ENCODE data around the gene GSTP1. TPM values are rescaled to one million over a fixed set of nuclear protein-coding genes. Genes with fewer than 3 reads are reported as not detected.
A peak's percentile ranks its signal among the peaks of the same experiment; 100 is the strongest.

GSTP1 gene
- total and polyA plus RNA-seq, 4 donors = 371 to 782 (median 495) TPM

- WGBS, 2 donors = 45 to 51% methylated on average over 9 of the region's 9 CpGs
- H3K4me1 ChIP-seq (ENCODE audit: control insufficient read depth in 1 of 2, insufficient read depth in 2 of 2, low read length in 2 of 2) = no peaks in the 10 kb centered on the region
- H3K27me3 ChIP-seq (ENCODE audit: control insufficient read depth in 1 of 2, insufficient read depth in 2 of 2, low read length in 1 of 2) = no peaks in the 10 kb centered on the region
- intact Hi-C loops (cut with DNase I) = no loop called here
- no peaks in the 10 kb centered on the region for H3K36me3 ChIP-seq (ENCODE audit: control insufficient read depth in 1 of 2, insufficient read depth in 2 of 2, low read length in 1 of 2)
- H3K4me3 ChIP-seq (ENCODE audit: low read length in 2 of 2) = peak overlapping the region; percentile 52 to 80
- no peak for ATAC-seq (ENCODE audit: low FRiP score)
- no peak for DNase-seq
- no peak overlapping the region for H3K27ac ChIP-seq (ENCODE audit: low read depth in 1 of 2, low read length in 2 of 2)
- no peaks in the 10 kb centered on the region for H3K9me3 ChIP-seq (ENCODE audit: control insufficient read depth, low read length)
These were observed 23.9 kb downstream of the GSTP1 start for GRCh38 chr11:67607507-67607906.

GRCh38 chr11:67608486-67608885 is 24.9 kb downstream of the GSTP1 start:
- H3K36me3 ChIP-seq (ENCODE audit: control insufficient read depth in 1 of 2, insufficient read depth in 2 of 2, low read length in 1 of 2) = no peaks in the 10 kb centered on the region
- intact Hi-C loops (cut with DNase I) = no loop called here
- ATAC-seq (ENCODE audit: low FRiP score) = no peak
- H3K27ac ChIP-seq (ENCODE audit: low read depth in 1 of 2, low read length in 2 of 2) = no peak overlapping the region
- H3K4me1 ChIP-seq (ENCODE audit: control insufficient read depth in 1 of 2, insufficient read depth in 2 of 2, low read length in 2 of 2) = no peaks in the 10 kb centered on the region
- H3K9me3 ChIP-seq (ENCODE audit: control insufficient read depth, low read length) = no peaks in the 10 kb centered on the region
- no peak for DNase-seq
- no peak overlapping the region for H3K4me3 ChIP-seq (ENCODE audit: low read length in 2 of 2)
- 91 to 93% methylated on average over 8 of the region's 8 CpGs for WGBS, 2 donors
- no peaks in the 10 kb centered on the region for H3K27me3 ChIP-seq (ENCODE audit: control insufficient read depth in 1 of 2, insufficient read depth in 2 of 2, low read length in 1 of 2)

GRCh38 chr11:67609316-67609715 is 25.7 kb downstream of the GSTP1 start:
- ATAC-seq (ENCODE audit: low FRiP score) (no peak), DNase-seq (no peak)
- Histone ChIP-seq H3K27ac (ENCODE audit: low read depth in 1 of 2, low read length in 2 of 2) (no peak overlapping the region), H3K4me3 (ENCODE audit: low read length in 2 of 2) (no peak overlapping the region), H3K4me1 (ENCODE audit: control insufficient read depth in 1 of 2, insufficient read depth in 2 of 2, low read length in 2 of 2) (no peaks in the 10 kb centered on the region), H3K36me3 (ENCODE audit: control insufficient read depth in 1 of 2, insufficient read depth in 2 of 2, low read length in 1 of 2) (no peaks in the 10 kb centered on the region), H3K9me3 (ENCODE audit: control insufficient read depth, low read length) (no peaks in the 10 kb centered on the region), H3K27me3 (ENCODE audit: control insufficient read depth in 1 of 2, insufficient read depth in 2 of 2, low read length in 1 of 2) (no peaks in the 10 kb centered on the region)
- WGBS, 2 donors = 89 to 90% methylated on average over 10 of the region's 10 CpGs
- intact Hi-C loops (cut with DNase I) = no loop called here

- H3K27me3 ChIP-seq (ENCODE audit: control insufficient read depth in 1 of 2, insufficient read depth in 2 of 2, low read length in 1 of 2) = no peaks in the 10 kb centered on the region
- ATAC-seq (ENCODE audit: low FRiP score) (no peak), DNase-seq (peak in 1 of 2 donors; percentile 73)
- no peaks in the 10 kb centered on the region for H3K4me1 ChIP-seq (ENCODE audit: control insufficient read depth in 1 of 2, insufficient read depth in 2 of 2, low read length in 2 of 2)
- no peaks in the 10 kb centered on the region for H3K36me3 ChIP-seq (ENCODE audit: control insufficient read depth in 1 of 2, insufficient read depth in 2 of 2, low read length in 1 of 2)
- no peak overlapping the region for H3K4me3 ChIP-seq (ENCODE audit: low read length in 2 of 2)
- WGBS, 2 donors = 84 to 89% methylated on average over 15 of the region's 15 CpGs
- no peaks in the 10 kb centered on the region for H3K9me3 ChIP-seq (ENCODE audit: control insufficient read depth, low read length)
- H3K27ac ChIP-seq (ENCODE audit: low read depth in 1 of 2, low read length in 2 of 2) = no peak overlapping the region
- intact Hi-C loops (cut with DNase I) = no loop called here
These were observed 26.8 kb downstream of the GSTP1 start for GRCh38 chr11:67610302-67610868.

- WGBS, 2 donors = 92 to 94% methylated on average over 14 of the region's 14 CpGs
- no peak for DNase-seq
- Histone ChIP-seq H3K4me3 (ENCODE audit: low read length in 2 of 2) (no peak overlapping the region), H3K27me3 (ENCODE audit: control insufficient read depth in 1 of 2, insufficient read depth in 2 of 2, low read length in 1 of 2) (no peaks in the 10 kb centered on the region), H3K9me3 (ENCODE audit: control insufficient read depth, low read length) (no peaks in the 10 kb centered on the region), H3K36me3 (ENCODE audit: control insufficient read depth in 1 of 2, insufficient read depth in 2 of 2, low read length in 1 of 2) (no peaks in the 10 kb centered on the region), H3K27ac (ENCODE audit: low read depth in 1 of 2, low read length in 2 of 2) (no peak overlapping the region), H3K4me1 (ENCODE audit: control insufficient read depth in 1 of 2, insufficient read depth in 2 of 2, low read length in 2 of 2) (no peaks in the 10 kb centered on the region)
- intact Hi-C loops (cut with DNase I) = no loop called here
- ATAC-seq (ENCODE audit: low FRiP score) = no peak
These were observed 27.6 kb downstream of the GSTP1 start for GRCh38 chr11:67611165-67611564.

GRCh38 chr11:67611704-67612587 is 28.3 kb downstream of the GSTP1 start:
- Histone ChIP-seq H3K27ac (ENCODE audit: low read depth in 1 of 2, low read length in 2 of 2) (no peak overlapping the region), H3K4me3 (ENCODE audit: low read length in 2 of 2) (no peak overlapping the region), H3K36me3 (ENCODE audit: control insufficient read depth in 1 of 2, insufficient read depth in 2 of 2, low read length in 1 of 2) (no peaks in the 10 kb centered on the region), H3K9me3 (ENCODE audit: control insufficient read depth, low read length) (no peaks in the 10 kb centered on the region), H3K4me1 (ENCODE audit: control insufficient read depth in 1 of 2, insufficient read depth in 2 of 2, low read length in 2 of 2) (no peaks in the 10 kb centered on the region), H3K27me3 (ENCODE audit: control insufficient read depth in 1 of 2, insufficient read depth in 2 of 2, low read length in 1 of 2) (no peaks in the 10 kb centered on the region)
- peak; percentile 50 to 76 for DNase-seq
- intact Hi-C loops (cut with DNase I) = no loop called here
- no peak for ATAC-seq (ENCODE audit: low FRiP score)
- WGBS, 2 donors = 87 to 88% methylated on average over 37 of the region's 37 CpGs

- DNase-seq = no peak
- no peak for ATAC-seq (ENCODE audit: low FRiP score)
- Histone ChIP-seq H3K27ac (ENCODE audit: low read depth in 1 of 2, low read length in 2 of 2) (no peak overlapping the region), H3K27me3 (ENCODE audit: control insufficient read depth in 1 of 2, insufficient read depth in 2 of 2, low read length in 1 of 2) (no peaks in the 10 kb centered on the region), H3K36me3 (ENCODE audit: control insufficient read depth in 1 of 2, insufficient read depth in 2 of 2, low read length in 1 of 2) (no peaks in the 10 kb centered on the region), H3K4me3 (ENCODE audit: low read length in 2 of 2) (no peak overlapping the region), H3K9me3 (ENCODE audit: control insufficient read depth, low read length) (no peaks in the 10 kb centered on the region), H3K4me1 (ENCODE audit: control insufficient read depth in 1 of 2, insufficient read depth in 2 of 2, low read length in 2 of 2) (no peaks in the 10 kb centered on the region)
- 90 to 91% methylated on average over 13 of the region's 13 CpGs for WGBS, 2 donors
- intact Hi-C loops (cut with DNase I) = no loop called here
These were observed 29.1 kb downstream of the GSTP1 start for GRCh38 chr11:67612751-67613150.

GRCh38 chr11:67613313-67613959 is 29.8 kb downstream of the GSTP1 start:
- 85 to 87% methylated on average over 17 of the region's 17 CpGs for WGBS, 2 donors
- intact Hi-C loops (cut with DNase I) = no loop called here
- Histone ChIP-seq H3K27ac (ENCODE audit: low read depth in 1 of 2, low read length in 2 of 2) (no peak overlapping the region), H3K27me3 (ENCODE audit: control insufficient read depth in 1 of 2, insufficient read depth in 2 of 2, low read length in 1 of 2) (no peaks in the 10 kb centered on the region), H3K9me3 (ENCODE audit: control insufficient read depth, low read length) (no peaks in the 10 kb centered on the region), H3K4me1 (ENCODE audit: control insufficient read depth in 1 of 2, insufficient read depth in 2 of 2, low read length in 2 of 2) (no peaks in the 10 kb centered on the region), H3K4me3 (ENCODE audit: low read length in 2 of 2) (no peak overlapping the region), H3K36me3 (ENCODE audit: control insufficient read depth in 1 of 2, insufficient read depth in 2 of 2, low read length in 1 of 2) (no peaks in the 10 kb centered on the region)
- ATAC-seq (ENCODE audit: low FRiP score) (no peak), DNase-seq (no peak)
